Cardiac septum (tissue), 1 donor: ENCODE data around the gene ADGRF5. TPM values are rescaled to one million over a fixed set of nuclear protein-coding genes. Genes with fewer than 3 reads are reported as not detected.
"Not testable (repeated sequence)": the region's sequence is repeated elsewhere in the genome, so short reads cannot be mapped to it uniquely, and the experiment has no call there.

Experiments
- DNase-seq: peaks from one replicate; pipeline ENCODE4 v3.0.0-alpha.2; 2020; ENCODE audit warnings: low spot score
- intact Hi-C: fragments of 100-400 bp; cut with DNase I; formaldehyde crosslinking; loops from one replicate; pipeline ENCODE4 v1.14.0; 2022
- total RNA-seq: library from RNA; stranded (reverse); fragmentation: NEBNext Ultra II Directional; extraction: Animal tissue kit (Norgen Biotek cat#: 25700); gene quantifications from one replicate; pipeline ENCODE4 v1.2.1, GENCODE V29; 2021
- donor health status: DM: no; HTN: no; CAD: no.

ADGRF5 gene
- total RNA-seq, 1 donor from 2014 or later: 34.7 TPM

DNA sequence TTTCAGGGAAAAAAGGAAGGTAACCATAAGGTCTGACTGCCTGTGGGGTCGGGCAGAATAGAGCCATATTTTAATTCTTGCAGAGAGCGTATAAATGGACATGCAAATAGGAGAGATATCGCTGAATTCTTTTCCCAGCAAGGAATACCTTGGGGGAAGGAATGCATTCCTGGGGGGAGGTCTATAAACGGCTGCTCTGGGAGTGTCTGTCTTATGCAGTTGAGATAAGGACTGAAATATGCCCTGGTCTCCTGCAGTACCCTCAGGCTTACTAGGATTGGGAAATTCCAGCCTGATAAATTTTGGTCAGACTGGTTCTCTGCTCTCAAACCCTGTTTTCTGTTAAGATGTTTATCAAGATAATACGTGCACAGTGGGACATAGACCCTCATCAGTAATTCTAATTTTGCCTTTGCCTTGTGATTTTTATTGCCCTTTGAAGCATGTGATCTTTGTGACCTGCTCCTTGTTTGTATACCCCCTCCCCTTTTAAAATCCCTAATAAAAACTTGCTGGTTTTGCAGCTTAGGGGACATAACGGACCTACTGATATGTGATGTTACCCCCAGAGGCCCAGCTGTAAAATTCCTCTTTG is 79.4 kb downstream of the ADGRF5 start:
- intact Hi-C loops, DNase-seq: not testable (repeated sequence)

GRCh38 chr6:46838033-46838432 is 83.7 kb downstream of the ADGRF5 start:
- DNase-seq: no peak
- intact Hi-C loops: no loop called here

- intact Hi-C loops, DNase-seq: not testable (repeated sequence)
Observed at GRCh38 chr6:46834991-46835390, 86.7 kb downstream of the ADGRF5 start.

- intact Hi-C loops, DNase-seq: not testable (repeated sequence)
Observed at GRCh38 chr6:46834257-46834916, 87.4 kb downstream of the ADGRF5 start.

- intact Hi-C loops: no loop called here
Observed at GRCh38 chr6:46832816-46833215, 88.9 kb downstream of the ADGRF5 start.

DNA sequence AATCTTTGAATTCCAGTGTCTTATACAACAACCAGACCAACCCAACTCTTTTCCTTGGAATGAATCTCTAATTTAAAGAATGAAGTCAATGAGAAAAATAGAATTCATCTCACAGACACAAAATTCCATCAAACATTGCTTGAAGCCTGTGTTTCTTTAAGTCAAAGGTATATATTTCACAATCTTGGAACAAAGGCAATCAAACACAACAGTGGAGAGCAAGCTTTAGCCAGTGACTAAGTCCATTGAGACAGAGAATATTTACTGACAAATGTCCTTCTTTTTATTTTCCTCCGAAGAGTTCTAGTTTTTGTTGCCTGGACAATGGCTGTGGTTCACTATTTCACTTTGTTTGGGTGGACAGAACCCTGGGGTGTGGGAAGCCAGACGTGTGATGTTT is 92.8 kb downstream of the ADGRF5 start:
- no peak for DNase-seq
- intact Hi-C loops: no loop called here

More at GRCh38 chr6:46832816-46833215, 88.9 kb downstream of the ADGRF5 start:
- no peak for DNase-seq

DNA sequence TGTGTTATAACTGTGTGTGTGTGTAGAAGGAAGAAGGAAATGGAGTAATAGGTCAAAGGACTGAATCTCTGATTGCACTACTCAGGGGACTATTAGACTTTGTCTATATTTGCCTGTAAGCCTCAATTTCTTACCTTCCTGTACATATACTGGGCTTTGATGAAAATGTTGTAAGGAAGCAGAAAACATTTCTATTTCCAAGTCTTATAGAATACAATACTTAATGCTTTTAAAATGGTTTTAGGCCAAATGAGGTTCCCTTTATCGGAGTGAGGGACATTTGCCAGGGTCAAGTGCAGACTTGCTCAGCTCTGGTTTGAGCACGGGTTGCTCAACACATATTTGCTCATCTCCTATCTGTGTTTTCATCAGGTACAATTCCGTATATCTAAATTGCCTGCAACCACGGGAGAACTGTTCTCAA is 100.3 kb downstream of the ADGRF5 start:
- DNase-seq: no peak
- intact Hi-C loops: no loop called here

DNA sequence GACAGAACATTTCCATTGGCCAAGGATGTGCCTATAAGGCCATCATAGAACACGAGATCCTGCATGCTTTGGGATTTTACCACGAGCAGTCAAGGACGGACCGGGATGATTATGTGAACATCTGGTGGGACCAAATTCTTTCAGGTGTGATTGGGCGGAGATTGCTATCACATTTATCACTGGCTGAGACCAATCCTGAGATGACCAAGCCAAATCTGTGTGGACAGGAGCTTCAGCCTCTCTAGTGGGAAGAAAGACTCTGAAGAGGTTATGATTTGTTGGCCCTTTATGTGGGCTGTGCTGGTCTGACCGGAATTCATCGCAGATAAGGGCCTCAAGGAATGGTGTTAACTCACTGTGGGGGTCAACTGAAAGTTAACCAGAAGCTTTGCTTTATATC is 102.2 kb downstream of the ADGRF5 start:
- no peak for DNase-seq
- intact Hi-C loops: no loop called here

GRCh38 chr6:46816626-46817025 is 105.1 kb downstream of the ADGRF5 start:
- intact Hi-C loops: no loop called here
- no peak for DNase-seq

- no peak for DNase-seq
- intact Hi-C loops: no loop called here
Observed at GRCh38 chr6:46815130-46815529, 106.6 kb downstream of the ADGRF5 start.

- no peak for DNase-seq
- intact Hi-C loops: no loop called here
Observed at GRCh38 chr6:46808806-46809205, 112.9 kb downstream of the ADGRF5 start.

Other genes starting within 250 kb of the ADGRF5 start
- gene TDRD6, start 234.1 kb downstream of the ADGRF5 start, total RNA-seq: 0.86 TPM
- gene PLA2G7, start 186.6 kb downstream of the ADGRF5 start, total RNA-seq: 0.46 TPM
- not detected for gene ANKRD66, start 175.0 kb downstream of the ADGRF5 start, total RNA-seq
- gene MEP1A, start 128.5 kb downstream of the ADGRF5 start, total RNA-seq: not detected
- gene ADGRF1, start 120.4 kb upstream of the ADGRF5 start, total RNA-seq: not detected